Gastrocnemius medialis (tissue), 4 donors: Measurements from ENCODE around the gene ERBB3.

ENCODE experiments used
- CTCF ChIP-seq, 5 experiments: fragments of 450-650 bp in 3 of 5; fragments of 200-600 bp in 2 of 5; sonication (generic) in 2 of 5; IDR thresholded peaks in 4 of 5; conservative IDR thresholded peaks in 1 of 5; 1 replicate in 4 of 5; 2 replicates in 1 of 5; pipeline ENCODE4 v1.5.1; 2016 to 2019; ENCODE audit warnings: antibody characterized with exemption in 5 of 5, mild to moderate bottlenecking in 3 of 5, moderate library complexity in 3 of 5
- POLR2A ChIP-seq, 2 donors: fragments of 450-650 bp; IDR thresholded peaks; one replicate each; pipeline ENCODE4 v1.6.1; 2017; ENCODE audit warnings: antibody characterized with exemption in 2 of 2, mild to moderate bottlenecking in 2 of 2, moderate library complexity in 2 of 2

GRCh38 chr12:56087220-56087619 is 7.3 kb downstream of the ERBB3 start:
- no peak for TF ChIP-seq CTCF (IDR thresholded peaks at IDR 0.05 in 4 of 5, conservative IDR thresholded peaks at IDR 0.05 in 1 of 5)
- TF ChIP-seq POLR2A (IDR thresholded peaks at IDR 0.05) = no peak
